Glutamatergic neuron (in vitro differentiated cells): ENCODE measurements around the gene COA1. TPM values are rescaled to one million over a fixed set of nuclear protein-coding genes. Genes with fewer than 3 reads are reported as not detected.
"Not testable (repeated sequence)": the region's sequence is repeated elsewhere in the genome, so short reads cannot be mapped to it uniquely, and the experiment has no call there.

Experiments
- DNase-seq: peaks from one replicate; pipeline ENCODE4 v3.0.0; 2022
- H3K27ac Mint-ChIP-seq: one replicate; pipeline ENCODE4 v1.8.0; 2020; ENCODE audit warnings: mild to moderate bottlenecking, mixed read lengths, inconsistent platforms; ENCODE audit not compliant: unreplicated experiment
- H3K27me3 Mint-ChIP-seq: one replicate; pipeline ENCODE4 v1.8.0; 2020; ENCODE audit warnings: mild to moderate bottlenecking, moderate library complexity, mixed read lengths, inconsistent platforms; ENCODE audit not compliant: unreplicated experiment
- H3K36me3 Mint-ChIP-seq: one replicate; pipeline ENCODE4 v1.8.0; 2020; ENCODE audit warnings: mild to moderate bottlenecking, mixed read lengths, inconsistent platforms; ENCODE audit not compliant: unreplicated experiment
- H3K4me1 Mint-ChIP-seq: one replicate; pipeline ENCODE4 v1.8.0; 2020; ENCODE audit warnings: mild to moderate bottlenecking, low read depth, mixed read lengths, inconsistent platforms; ENCODE audit not compliant: unreplicated experiment
- H3K4me3 Mint-ChIP-seq: one replicate; pipeline ENCODE4 v1.8.0; 2020; ENCODE audit warnings: mild to moderate bottlenecking, mixed read lengths, inconsistent platforms; ENCODE audit not compliant: unreplicated experiment
- H3K9me3 Mint-ChIP-seq: one replicate; pipeline ENCODE4 v1.8.0; 2020; ENCODE audit warnings: mild to moderate bottlenecking, moderate library complexity, mixed read lengths, inconsistent platforms; ENCODE audit not compliant: unreplicated experiment
- total RNA-seq: library from RNA; stranded (reverse); fragmentation: NEBNext Ultra II Directional; extraction: Animal tissue kit (Norgen Biotek cat#: 25700); gene quantifications from one replicate; pipeline ENCODE4 v1.2.1, GENCODE V29; 2021; ENCODE audit not compliant: unreplicated experiment
- TF ChIP-seq, protein P1 (sequence below): fragments of 200-600 bp; sonication (generic); IDR thresholded peaks from one replicate; pipeline ENCODE4 v1.5.0; 2021; ENCODE audit not compliant: partially characterized antibody, unreplicated experiment

COA1 gene
- total RNA-seq, 1 donor from 2014 or later = 73.7 TPM

DNA sequence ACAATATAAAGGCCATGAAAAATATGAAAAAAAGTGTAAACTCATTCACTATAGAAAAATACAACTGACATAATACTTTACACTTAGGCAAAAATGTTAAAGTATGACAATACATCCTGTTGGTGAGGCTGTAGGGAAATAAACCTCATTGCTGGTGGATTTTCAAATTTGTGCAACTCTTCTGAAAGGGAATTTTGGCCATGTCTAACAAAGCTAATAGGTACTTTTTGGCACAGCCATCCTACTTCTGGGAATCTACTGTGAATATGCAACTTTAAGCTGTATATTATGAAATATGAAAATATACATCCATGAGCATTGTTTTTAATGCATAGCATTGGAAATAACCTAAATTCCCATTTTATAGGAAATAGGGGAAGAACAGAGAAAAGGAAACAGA, 13.4 kb upstream of the COA1 start:
- Mint-ChIP-seq H3K27ac (no peak overlapping the region), H3K4me1 (no peaks in the 10 kb centered on the region), H3K27me3 (no peaks in the 10 kb centered on the region), H3K36me3 (peaks cover 6% of the 10 kb centered on the region), H3K4me3 (no peak overlapping the region), H3K9me3 (peaks cover 5% of the 10 kb centered on the region)
- TF ChIP-seq, protein P1, sequence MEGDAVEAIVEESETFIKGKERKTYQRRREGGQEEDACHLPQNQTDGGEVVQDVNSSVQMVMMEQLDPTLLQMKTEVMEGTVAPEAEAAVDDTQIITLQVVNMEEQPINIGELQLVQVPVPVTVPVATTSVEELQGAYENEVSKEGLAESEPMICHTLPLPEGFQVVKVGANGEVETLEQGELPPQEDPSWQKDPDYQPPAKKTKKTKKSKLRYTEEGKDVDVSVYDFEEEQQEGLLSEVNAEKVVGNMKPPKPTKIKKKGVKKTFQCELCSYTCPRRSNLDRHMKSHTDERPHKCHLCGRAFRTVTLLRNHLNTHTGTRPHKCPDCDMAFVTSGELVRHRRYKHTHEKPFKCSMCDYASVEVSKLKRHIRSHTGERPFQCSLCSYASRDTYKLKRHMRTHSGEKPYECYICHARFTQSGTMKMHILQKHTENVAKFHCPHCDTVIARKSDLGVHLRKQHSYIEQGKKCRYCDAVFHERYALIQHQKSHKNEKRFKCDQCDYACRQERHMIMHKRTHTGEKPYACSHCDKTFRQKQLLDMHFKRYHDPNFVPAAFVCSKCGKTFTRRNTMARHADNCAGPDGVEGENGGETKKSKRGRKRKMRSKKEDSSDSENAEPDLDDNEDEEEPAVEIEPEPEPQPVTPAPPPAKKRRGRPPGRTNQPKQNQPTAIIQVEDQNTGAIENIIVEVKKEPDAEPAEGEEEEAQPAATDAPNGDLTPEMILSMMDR = no peak
- DNase-seq = no peak

GRCh38 chr7:43737467-43738127, 8.3 kb upstream of the COA1 start:
- Mint-ChIP-seq H3K9me3 (peaks cover 5% of the 10 kb centered on the region), H3K36me3 (peaks cover 6% of the 10 kb centered on the region), H3K27ac (no peak overlapping the region), H3K27me3 (no peaks in the 10 kb centered on the region), H3K4me3 (no peak overlapping the region), H3K4me1 (no peaks in the 10 kb centered on the region)
- TF ChIP-seq, protein P1 = no peak
- DNase-seq = no peak

- Mint-ChIP-seq H3K9me3 (peaks cover 5% of the 10 kb centered on the region), H3K27me3 (no peaks in the 10 kb centered on the region), H3K4me3 (no peak overlapping the region), H3K27ac (no peak overlapping the region), H3K36me3 (peaks cover 6% of the 10 kb centered on the region), H3K4me1 (no peaks in the 10 kb centered on the region)
- no peak for DNase-seq
- TF ChIP-seq, protein P1 = no peak
These were observed 6.7 kb upstream of the COA1 start for GRCh38 chr7:43735802-43736603.

GRCh38 chr7:43735403-43735801, 6.1 kb upstream of the COA1 start:
- Mint-ChIP-seq H3K4me1 (no peaks in the 10 kb centered on the region), H3K27me3 (no peaks in the 10 kb centered on the region), H3K36me3 (peaks cover 6% of the 10 kb centered on the region), H3K27ac (no peak overlapping the region), H3K4me3 (no peak overlapping the region), H3K9me3 (peaks cover 5% of the 10 kb centered on the region)
- no peak for DNase-seq
- TF ChIP-seq, protein P1 = no peak

DNA sequence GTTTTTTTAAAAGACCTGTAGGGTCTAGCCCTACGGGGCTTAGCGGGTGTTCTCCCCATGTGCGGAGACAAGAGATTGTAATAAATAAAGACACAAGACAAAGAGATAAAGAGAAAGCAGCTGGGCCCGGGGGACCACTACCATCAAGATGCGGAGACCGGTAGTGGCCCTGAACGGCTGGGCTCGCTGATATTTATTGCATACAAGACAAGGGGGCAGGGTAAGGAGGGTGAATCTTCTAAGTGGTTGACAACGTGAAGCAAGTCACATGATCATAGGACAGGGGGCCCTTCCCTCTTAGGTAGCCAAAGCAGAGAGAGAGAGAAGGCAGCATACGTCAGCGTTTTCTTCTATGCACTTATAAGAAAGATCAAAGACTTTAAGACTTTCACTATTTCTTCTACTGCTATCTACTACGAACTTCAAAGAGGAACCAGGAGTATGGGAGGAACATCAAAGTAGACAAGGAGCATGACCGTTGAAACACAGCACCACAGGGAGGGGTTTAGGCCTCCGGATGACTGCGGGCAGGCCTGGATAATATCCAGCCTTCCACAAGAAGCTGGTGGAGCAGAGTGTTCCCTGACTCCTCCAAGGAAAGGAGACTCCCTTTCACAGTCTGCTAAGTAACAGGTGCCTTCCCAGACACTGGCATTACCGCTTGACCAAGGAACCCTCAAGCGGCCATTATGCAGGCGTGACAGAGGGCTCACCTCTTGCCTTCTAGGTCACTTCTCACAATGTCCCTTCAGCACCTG, 5.4 kb upstream of the COA1 start:
- DNase-seq, H3K4me1 Mint-ChIP-seq, H3K27ac Mint-ChIP-seq, H3K9me3 Mint-ChIP-seq, H3K4me3 Mint-ChIP-seq, H3K27me3 Mint-ChIP-seq, H3K36me3 Mint-ChIP-seq: not testable (repeated sequence)

- not testable (repeated sequence) for H3K4me3 Mint-ChIP-seq, H3K9me3 Mint-ChIP-seq, DNase-seq, H3K27ac Mint-ChIP-seq, H3K27me3 Mint-ChIP-seq, H3K4me1 Mint-ChIP-seq, H3K36me3 Mint-ChIP-seq
These were observed 2.2 kb upstream of the COA1 start for GRCh38 chr7:43731494-43731893.
